ENCODE data around the gene HPS6.

DNA sequence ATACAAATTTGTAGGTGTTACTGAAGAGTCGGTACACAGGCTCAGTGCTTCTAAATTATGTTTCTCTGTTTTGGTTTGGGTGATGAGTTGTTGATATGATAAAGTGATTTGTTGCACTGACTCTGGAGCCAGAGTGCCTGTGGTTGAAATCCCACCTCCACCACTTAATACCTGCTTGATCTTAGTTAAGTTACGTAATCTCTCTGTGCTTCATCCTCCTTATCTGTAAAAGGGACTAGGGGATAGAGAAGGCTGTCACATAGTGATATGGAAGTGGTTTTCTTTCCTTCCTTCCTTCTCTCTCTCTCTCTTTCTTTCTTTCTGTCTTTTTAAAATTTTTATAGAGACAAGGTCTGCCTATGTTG lies 664 bp upstream of the HPS6 start:
- TF ChIP-seq EZH2 (IDR thresholded peaks at IDR 0.05; ENCODE audit: low read length, missing control alignments) = no peak
- TF ChIP-seq, protein P1, sequence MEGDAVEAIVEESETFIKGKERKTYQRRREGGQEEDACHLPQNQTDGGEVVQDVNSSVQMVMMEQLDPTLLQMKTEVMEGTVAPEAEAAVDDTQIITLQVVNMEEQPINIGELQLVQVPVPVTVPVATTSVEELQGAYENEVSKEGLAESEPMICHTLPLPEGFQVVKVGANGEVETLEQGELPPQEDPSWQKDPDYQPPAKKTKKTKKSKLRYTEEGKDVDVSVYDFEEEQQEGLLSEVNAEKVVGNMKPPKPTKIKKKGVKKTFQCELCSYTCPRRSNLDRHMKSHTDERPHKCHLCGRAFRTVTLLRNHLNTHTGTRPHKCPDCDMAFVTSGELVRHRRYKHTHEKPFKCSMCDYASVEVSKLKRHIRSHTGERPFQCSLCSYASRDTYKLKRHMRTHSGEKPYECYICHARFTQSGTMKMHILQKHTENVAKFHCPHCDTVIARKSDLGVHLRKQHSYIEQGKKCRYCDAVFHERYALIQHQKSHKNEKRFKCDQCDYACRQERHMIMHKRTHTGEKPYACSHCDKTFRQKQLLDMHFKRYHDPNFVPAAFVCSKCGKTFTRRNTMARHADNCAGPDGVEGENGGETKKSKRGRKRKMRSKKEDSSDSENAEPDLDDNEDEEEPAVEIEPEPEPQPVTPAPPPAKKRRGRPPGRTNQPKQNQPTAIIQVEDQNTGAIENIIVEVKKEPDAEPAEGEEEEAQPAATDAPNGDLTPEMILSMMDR (conservative IDR thresholded peaks at IDR 0.05 in 1 of 2, IDR thresholded peaks at IDR 0.05 in 1 of 2; ENCODE audit: low read depth in 1 of 2, low read length in 2 of 2) = no peak
